ENCODE results near the gene GPR31.

Gene GPR31

GRCh38 chr6:167108278-167108677 lies 49.5 kb downstream of the GPR31 start:
- DNase-seq (ENCODE audit: low read depth), result no peak
- TF ChIP-seq POLR2A (IDR thresholded peaks at IDR 0.05; ENCODE audit: extremely low read depth, insufficient read length) (no peak), MAX (IDR thresholded peaks at IDR 0.05; ENCODE audit: low read depth, low read length) (no peak), CTCF (IDR thresholded peaks at IDR 0.05; ENCODE audit: low read depth, low read length) (no peak), MYC (IDR thresholded peaks at IDR 0.05; ENCODE audit: low read depth, low read length) (no peak)
- H3K4me3 ChIP-seq (ENCODE audit: low read depth, low read length), result no peak overlapping the region

GRCh38 chr6:167107787-167108186 lies 50.0 kb downstream of the GPR31 start:
- no peak overlapping the region for H3K4me3 ChIP-seq (ENCODE audit: low read depth, low read length)
- no peak for TF ChIP-seq MYC (IDR thresholded peaks at IDR 0.05; ENCODE audit: low read depth, low read length)
- no peak for TF ChIP-seq MAX (IDR thresholded peaks at IDR 0.05; ENCODE audit: low read depth, low read length)
- TF ChIP-seq CTCF (IDR thresholded peaks at IDR 0.05; ENCODE audit: low read depth, low read length), result no peak
- TF ChIP-seq POLR2A (IDR thresholded peaks at IDR 0.05; ENCODE audit: extremely low read depth, insufficient read length), result no peak
- no peak for DNase-seq (ENCODE audit: low read depth)

- no peak overlapping the region for H3K4me3 ChIP-seq (ENCODE audit: low read depth, low read length)
- TF ChIP-seq POLR2A (IDR thresholded peaks at IDR 0.05; ENCODE audit: extremely low read depth, insufficient read length) (no peak), CTCF (IDR thresholded peaks at IDR 0.05; ENCODE audit: low read depth, low read length) (no peak), MYC (IDR thresholded peaks at IDR 0.05; ENCODE audit: low read depth, low read length) (no peak), MAX (IDR thresholded peaks at IDR 0.05; ENCODE audit: low read depth, low read length) (no peak)
These were observed 51.4 kb downstream of the GPR31 start for GRCh38 chr6:167106406-167106805.

More at GRCh38 chr6:167106406-167106805, 51.4 kb downstream of the GPR31 start:
- no peak for DNase-seq (ENCODE audit: low read depth)

All from NB4 (cell line).